Measurements from ENCODE around the gene FRMD3.
"Not testable (repeated sequence)": the region's sequence is repeated elsewhere in the genome, so short reads cannot be mapped to it uniquely, and the experiment has no call there.

The FRMD3 gene

GRCh38 chr9:83384214-83384613 lies 154.0 kb downstream of the FRMD3 start:
- DNase-seq = no peak

GRCh38 chr9:83383034-83383433 lies 155.2 kb downstream of the FRMD3 start:
- no peak for DNase-seq

GRCh38 chr9:83382421-83382820 lies 155.8 kb downstream of the FRMD3 start:
- DNase-seq = no peak

DNA sequence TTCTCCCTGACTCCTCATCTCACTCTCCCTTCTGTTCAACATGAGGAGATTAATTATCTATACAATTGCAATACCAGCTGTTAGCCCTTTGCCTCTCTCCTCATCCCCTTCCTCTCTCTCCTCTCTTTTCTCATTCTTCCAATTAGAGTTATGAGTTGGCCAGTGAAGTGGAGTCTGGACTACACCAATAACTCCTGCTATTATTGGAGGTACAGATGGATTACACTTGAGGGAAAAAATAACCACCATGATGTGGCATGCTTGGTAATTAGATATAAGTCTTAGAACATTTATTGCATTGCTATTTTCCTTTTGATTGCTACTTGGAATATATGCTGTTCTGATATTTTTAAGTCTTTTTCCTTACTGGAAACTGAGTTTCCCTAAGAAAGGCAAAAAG lies 159.2 kb downstream of the FRMD3 start:
- DNase-seq = no peak

GRCh38 chr9:83372957-83373356 lies 165.2 kb downstream of the FRMD3 start:
- no peak for DNase-seq

GRCh38 chr9:83367326-83367725 lies 170.9 kb downstream of the FRMD3 start:
- DNase-seq = no peak

GRCh38 chr9:83362341-83362995 lies 175.7 kb downstream of the FRMD3 start:
- DNase-seq = no peak

GRCh38 chr9:83359039-83359438 lies 179.2 kb downstream of the FRMD3 start:
- DNase-seq = no peak

GRCh38 chr9:83358493-83358892 lies 179.7 kb downstream of the FRMD3 start:
- DNase-seq = not testable (repeated sequence)

GRCh38 chr9:83355729-83356151 lies 182.5 kb downstream of the FRMD3 start:
- no peak for DNase-seq

DNA sequence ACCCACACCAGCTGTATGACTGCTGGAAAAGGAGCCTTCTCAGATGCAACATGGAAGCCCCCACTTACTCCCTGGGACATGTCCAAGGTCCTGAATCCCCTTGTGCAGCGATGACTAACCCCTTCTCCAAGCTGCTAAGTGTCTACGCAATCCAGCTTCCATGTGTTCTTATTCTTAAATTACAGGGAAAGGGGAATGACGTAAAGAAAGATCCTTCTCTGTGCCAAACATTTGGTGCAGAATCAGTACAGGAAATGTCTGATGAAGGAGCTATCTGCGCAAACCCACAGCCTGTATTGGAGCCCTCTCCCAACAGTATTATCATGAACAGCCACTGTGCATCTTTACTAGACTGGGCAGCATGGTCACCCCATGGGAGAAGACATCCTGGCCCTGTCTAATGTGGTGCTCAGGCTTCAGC lies 183.2 kb downstream of the FRMD3 start:
- DNase-seq = no peak

- no peak for DNase-seq
Measured at GRCh38 chr9:83349031-83349430, 189.2 kb downstream of the FRMD3 start.

DNA sequence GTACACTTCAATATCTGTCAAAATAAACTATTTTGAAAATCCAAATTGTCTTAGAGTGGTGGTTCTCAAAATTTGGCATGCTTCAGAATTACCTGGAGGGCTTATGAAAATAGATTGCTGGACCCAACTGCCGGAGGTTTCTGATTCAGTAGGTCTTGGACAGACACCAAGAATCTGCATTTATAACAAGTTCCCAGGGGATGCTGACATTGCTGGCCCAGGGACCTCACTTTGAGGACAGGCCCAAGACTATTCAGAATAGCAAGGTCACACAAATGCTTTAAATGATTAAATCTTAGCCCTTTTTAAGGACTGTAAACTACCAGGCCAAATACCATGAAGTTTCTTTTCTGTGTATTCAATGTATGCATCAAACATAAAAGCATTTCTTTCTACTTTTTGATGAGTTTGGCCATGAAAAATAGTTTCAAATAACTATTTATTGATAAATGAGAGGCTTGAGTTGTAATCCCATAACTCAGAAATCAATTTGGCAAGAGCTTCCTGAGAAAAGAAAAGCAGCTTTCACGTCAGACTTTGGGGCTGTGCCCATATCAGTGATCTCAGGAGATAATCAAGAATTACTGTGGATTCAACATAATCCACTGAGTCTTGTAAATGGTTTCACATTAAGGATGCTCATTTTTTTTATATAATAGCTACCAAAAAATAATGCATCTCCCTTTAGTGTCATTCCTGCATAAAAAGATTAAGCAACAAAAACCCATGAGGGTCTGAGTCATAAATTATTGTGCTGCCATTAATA lies 191.4 kb downstream of the FRMD3 start:
- no peak for DNase-seq

DNA sequence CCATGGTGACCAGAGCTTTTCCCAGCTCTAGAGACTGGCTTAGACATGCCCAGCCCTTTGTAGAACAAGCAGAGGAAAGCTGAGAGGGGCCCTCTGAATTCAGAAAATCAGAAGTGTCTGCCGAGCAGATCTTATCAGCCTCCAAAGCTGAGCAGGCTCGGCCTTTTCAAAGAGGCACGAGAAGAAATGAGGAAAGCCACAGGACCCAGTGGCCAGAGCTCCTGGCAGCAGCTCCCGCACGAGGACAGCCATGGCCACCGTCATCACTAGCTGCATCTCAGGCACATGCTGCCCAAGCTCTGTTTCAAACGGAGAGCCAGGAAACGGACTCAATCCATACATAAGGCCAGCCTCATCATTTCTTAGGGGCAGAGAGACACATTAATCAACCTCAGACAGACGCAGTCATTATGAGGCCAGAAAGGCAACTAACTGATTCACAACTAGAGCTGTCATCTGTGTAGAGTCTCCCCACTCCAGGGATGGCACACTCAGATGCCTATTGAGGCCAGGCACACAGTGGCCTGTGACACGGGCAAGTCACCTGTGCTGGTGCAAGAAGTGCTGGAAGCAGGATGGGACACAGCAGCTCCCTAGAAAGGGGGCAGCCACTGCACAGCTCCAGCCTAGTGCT lies 194.7 kb downstream of the FRMD3 start:
- no peak for DNase-seq

- DNase-seq = no peak
Measured at GRCh38 chr9:83342731-83343130, 195.5 kb downstream of the FRMD3 start.

DNA sequence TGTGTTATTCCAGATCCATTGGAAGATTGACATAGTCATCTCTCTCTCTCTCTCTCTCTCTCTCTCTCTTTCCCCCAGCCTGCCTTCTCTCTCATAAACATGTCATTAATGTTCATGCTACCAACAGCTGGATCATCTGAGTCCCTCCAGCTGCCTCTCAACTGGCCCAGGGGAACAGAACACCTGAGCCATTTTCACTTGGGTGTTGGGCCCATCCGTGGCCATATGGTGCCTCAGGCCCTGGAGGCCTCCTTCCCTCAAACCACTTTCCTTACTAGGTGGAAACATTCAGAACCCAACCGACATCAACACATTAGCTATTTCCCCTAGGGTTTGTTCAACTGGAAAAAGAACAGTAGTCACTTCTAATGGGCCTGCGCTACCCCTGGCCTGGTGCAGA lies 196.2 kb downstream of the FRMD3 start:
- no peak for DNase-seq

DNA sequence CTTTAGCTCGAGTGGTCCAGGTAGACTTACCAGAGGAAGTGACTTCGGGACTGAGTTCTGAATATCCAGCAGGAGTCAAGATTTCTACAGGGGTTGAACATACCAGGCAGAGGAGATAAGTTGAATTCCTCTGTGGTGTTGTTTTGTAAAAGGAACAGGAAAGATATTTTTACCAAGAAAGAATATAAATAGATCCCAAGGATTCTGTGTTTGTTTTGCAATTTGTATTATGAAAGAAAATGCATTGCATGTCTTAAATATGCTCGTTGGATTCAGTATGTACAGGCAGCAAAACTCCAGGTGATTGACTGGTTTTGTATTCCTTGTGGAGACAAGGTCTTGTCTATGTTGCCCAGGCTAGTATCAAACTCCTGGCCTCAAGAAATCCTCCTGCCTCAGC lies 197.8 kb downstream of the FRMD3 start:
- no peak for DNase-seq

DNA sequence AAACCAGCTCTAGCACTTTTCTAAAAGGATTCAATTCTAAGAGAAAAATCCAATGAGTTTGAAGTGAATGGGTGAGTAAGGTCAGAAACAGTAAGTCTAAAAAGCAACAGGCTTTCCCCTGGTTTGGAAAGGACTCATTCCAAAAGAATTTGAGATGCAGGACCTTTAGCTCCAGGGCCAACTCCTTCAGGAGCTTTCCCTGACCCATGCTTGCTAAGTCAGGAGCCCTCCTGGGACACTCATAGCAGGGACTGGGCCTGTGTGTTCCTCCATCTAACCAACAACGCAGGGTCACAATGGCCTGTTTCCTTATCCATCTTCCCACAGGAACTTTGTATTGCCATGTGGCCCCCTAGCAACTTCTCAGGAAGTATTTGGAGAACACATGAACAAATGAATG lies 198.8 kb downstream of the FRMD3 start:
- no peak for DNase-seq

GRCh38 chr9:83336706-83337105 lies 201.5 kb downstream of the FRMD3 start:
- no peak for DNase-seq

DNA sequence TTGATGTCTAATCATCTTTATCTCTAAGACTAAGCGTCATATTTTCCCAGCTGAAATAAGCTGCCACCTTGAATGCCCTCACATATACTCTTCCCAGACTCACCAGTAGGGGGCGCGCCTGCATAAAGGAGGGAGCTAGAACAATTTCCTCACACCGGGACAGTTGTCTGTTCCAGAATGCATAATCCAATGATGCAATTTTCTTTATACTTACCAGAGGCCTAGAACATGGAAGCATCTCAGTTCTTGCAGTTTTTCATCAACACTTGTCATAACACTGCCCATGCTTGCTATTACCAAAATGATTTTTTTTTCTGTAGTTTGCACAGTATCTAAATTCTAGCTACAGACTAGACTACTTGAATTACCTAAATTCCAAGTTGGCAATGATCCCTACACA lies 203.9 kb downstream of the FRMD3 start:
- DNase-seq = peak; percentile 61

GRCh38 chr9:83330207-83331196 lies 207.7 kb downstream of the FRMD3 start:
- no peak for DNase-seq

DNA sequence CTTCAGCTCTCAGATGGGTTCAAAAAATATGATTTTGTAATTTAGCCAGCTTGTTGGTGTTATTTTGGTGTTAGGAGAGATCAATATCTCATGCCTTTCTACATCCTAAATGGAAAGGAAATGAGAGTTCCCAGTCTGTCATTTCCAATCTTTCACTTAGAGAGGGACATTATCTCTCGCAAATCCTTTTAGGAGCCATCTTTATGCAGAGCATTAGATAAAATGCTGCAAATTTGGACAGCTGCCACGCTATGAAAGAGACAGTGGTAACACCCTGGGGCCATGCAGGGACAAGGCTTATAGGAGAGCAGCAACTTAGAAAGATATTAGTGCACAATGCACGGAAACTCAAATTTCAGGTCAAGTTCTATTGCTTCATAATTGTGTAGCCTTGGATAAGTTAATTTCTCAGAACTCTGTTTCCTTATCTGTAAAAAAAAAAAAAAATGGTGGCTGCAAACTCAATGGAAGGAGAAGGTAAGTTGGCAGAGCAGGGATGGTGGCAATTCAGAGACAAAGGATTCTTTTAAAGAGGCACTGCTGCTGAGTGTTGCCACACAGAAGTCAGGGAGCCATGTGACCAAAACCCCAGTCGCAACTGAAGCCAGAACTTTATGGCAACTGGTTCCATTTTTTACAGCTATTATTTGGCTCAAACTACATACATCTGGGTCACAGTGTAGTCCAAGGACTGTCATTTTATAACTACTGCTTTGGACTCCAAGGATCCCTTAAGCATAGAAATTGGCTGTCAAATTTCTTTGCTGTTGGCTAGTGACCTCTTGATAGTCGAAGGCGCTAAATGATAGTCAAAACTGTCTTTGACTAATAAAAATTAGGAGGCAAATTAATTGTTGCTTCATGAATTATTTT lies 210.2 kb downstream of the FRMD3 start:
- DNase-seq = no peak
